GM04503 (cell line): Measurements from ENCODE around the gene PIM2.
A peak's percentile ranks its signal among the peaks of the same experiment; 100 is the strongest.

Experiments used
- DNase-seq: peaks from one replicate; pipeline ENCODE4 v3.0.0-alpha.2; 2012; ENCODE audit warnings: low read depth

PIM2 gene

GRCh38 chrX:48864210-48864609 is 54.6 kb downstream of the PIM2 start:
- DNase-seq: peak; percentile 15
